NCI-H345 treated with DMSO at 0.1 percent for 48 hours (cell line): ENCODE measurements around the gene MLX.
"Not testable (repeated sequence)": the region's sequence is repeated elsewhere in the genome, so short reads cannot be mapped to it uniquely, and the experiment has no call there.

Experiments
- DNase-seq: peaks from one replicate; lab custom pipeline; 2025; ENCODE audit not compliant: unreplicated experiment; lab: John Stamatoyannopoulos, UW

MLX gene

GRCh38 chr17:42578282-42578869, 11.5 kb downstream of the MLX start:
- peak; percentile 58 for DNase-seq

DNA sequence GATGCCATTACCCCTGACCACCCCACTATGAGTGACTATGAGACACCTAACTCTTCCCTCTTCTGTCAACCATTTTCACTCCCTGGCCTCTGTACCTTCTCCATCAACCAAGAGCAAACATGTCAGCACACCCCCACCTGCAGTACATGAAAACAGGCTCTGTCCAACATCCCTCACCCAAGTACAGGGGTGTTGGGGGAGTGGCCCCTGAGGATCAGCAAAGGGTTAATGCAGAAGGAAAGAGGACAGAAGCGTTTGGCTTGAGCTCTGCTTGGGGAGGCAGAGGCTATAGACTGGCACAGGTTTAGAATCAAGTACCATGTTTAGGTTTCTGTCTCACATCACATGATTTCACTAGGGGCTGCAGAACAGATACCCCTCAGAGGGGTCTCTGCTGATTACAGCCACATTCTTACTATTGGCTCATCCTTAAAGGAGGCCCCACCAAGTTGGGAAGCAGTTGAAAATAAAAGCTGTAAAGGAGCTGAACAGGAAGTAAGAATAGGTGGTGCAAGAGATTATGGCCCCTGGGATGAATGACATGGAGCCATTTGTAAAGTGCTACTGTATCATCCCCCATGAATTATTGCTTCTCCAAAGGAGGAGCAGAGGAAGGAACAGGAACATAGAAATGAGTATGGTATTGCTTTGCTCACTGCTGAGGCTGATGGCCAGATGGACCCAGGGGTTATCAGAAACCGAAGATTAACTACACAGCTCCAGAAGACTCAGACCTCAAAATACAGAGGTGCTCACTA, 13.1 kb downstream of the MLX start:
- DNase-seq = no peak

GRCh38 chr17:42581744-42582270, 14.9 kb downstream of the MLX start:
- DNase-seq = no peak

DNA sequence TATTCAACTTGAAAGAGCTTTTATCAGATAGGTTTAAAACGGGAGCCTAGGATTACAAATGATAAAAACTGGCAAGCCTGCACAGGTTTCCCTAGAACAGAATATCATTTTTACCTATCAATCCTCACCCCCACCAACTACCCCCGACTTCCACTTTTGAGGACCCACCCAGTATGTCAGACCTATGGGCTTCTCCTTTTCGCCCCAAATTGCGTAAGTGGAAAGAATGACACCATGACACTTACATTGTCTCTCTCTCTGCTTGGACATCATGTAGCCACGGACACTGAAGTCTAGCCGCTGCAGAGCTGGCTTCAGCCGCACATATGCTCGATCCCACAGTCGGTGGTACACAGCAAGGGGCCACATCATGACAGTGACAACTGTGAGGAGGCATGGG, 18.0 kb downstream of the MLX start:
- DNase-seq = no peak

DNA sequence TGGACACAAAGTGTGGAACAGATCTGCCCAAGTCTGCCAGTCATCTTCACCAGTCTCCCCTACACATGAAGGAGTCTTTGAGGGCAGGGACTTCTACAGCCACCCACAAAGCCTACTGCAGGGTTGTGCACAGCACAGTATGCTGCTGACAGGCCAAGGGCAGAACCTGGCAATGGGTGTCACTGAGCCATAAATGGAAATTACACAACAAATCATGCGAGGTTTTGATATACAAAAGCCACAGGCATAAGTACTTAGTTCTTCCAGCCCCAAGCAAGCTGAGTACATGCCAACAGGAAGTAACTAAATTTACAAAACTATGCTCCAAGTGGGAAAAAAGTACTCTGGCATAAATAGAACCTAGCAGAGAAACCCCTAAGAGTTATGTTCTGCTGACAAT, 18.5 kb downstream of the MLX start:
- no peak for DNase-seq

DNA sequence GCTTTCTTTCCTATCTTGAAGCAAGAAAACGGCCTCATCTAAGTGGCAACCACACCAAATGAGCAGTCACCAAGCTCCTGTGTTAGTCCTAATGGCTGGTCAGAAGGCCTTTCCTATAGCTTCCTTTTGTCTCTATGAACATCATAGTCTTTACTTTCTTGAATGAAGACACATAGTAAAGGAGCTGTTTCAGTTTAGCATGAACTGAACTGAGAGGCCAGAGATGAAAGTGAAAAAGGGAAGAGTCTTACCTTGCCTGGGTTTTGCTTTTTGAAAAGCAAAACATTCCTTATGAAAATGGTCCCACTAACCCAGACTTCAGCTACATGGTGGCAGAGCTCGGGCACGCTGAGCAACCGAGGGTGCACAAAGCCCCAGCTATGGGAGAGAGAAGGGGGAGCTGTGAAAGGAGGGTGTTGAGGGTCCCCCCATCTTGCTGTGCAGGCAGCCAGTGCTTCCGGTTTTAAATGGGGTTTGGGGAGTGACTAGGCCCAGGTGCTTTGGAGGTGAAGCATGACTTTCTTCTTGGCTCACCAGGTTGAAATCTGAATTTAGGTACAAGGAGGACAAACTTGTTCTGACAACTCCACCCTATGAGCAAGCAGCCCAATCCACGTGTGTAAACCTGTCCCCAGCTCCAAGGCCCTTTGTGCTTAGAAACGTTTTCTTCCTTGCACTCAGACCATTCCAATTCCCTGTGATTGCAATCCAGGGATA, 19.8 kb downstream of the MLX start:
- no peak for DNase-seq

DNA sequence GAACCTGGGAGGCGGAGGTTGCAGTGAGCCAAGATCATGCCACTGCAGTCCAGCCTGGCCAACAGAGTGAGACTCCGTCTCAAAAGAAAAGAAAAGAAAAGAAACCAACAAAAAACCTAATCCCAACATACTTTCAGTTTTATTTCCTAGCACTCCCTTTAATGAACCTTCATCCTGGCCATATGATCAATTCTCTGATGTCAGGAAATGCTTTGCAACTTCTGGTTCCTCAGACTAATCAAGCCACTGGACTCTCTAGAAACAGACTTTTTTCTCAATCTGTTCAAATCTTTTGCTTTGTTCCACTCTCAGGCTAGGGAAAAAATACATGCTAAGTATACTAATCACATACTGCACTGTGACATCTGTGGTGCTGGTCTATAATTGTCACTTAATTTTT, 24.0 kb downstream of the MLX start:
- DNase-seq = no peak

- DNase-seq = no peak
These were observed 24.5 kb downstream of the MLX start for GRCh38 chr17:42591411-42591810.

- DNase-seq = no peak
These were observed 29.5 kb downstream of the MLX start for GRCh38 chr17:42596386-42596785.

GRCh38 chr17:42598905-42599304, 32.0 kb downstream of the MLX start:
- DNase-seq = no peak

GRCh38 chr17:42603318-42603717, 36.4 kb downstream of the MLX start:
- DNase-seq = no peak

- DNase-seq = no peak
These were observed 40.9 kb downstream of the MLX start for GRCh38 chr17:42607769-42608168.

GRCh38 chr17:42608305-42609181, 41.6 kb downstream of the MLX start:
- DNase-seq = no peak

GRCh38 chr17:42609182-42609813, 42.4 kb downstream of the MLX start, which contains the start of the genes RETREG3 and TUBG1:
Gene RETREG3 (minus strand): TSS chr17:42609374. CDS start chr17:42609324, 50 bp downstream.
Gene TUBG1 (plus strand): TSS chr17:42609683. CDS start chr17:42609738, 55 bp downstream.
- peak; percentile 98 for DNase-seq

DNA sequence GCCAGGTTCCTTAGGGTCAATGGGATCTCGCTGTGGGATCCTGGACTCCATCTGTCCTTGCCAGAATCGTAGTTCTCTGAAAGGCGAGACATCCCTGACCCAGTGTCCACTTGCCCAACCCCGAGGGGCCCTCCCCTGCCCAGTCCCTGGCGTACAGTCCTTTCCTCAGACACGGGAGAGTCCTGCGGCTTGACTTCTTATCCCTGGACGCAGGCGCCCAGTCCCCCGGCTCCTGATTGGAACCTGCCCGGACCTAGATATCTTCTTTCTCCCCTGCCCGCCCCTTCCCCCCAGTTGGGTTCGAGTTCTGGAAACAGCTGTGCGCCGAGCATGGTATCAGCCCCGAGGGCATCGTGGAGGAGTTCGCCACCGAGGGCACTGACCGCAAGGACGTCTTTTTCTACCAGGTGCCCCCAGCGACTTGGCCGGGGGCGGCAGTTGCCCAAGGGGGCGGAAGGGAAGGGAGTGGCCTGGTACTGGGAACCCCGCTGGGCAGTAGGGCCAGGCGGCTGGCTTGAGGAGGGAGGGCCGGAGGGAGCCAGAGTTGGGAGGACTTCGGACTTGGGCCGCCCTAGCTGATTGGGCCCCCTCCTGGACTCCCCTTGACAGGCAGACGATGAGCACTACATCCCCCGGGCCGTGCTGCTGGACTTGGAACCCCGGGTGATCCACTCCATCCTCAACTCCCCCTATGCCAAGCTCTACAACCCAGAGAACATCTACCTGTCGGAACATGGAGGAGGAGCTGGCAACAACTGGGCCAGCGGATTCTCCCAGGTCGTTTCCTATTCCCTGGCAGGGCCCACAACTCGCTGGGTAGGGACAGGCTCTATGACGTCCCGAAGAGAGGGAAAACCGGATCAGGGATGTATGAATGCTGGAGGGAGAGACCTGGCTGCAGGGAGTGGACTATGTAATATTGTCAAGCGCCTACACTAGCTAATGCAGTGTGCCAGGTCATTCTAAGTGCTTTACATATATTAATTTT, 43.2 kb downstream of the MLX start:
- not testable (repeated sequence) for DNase-seq

DNA sequence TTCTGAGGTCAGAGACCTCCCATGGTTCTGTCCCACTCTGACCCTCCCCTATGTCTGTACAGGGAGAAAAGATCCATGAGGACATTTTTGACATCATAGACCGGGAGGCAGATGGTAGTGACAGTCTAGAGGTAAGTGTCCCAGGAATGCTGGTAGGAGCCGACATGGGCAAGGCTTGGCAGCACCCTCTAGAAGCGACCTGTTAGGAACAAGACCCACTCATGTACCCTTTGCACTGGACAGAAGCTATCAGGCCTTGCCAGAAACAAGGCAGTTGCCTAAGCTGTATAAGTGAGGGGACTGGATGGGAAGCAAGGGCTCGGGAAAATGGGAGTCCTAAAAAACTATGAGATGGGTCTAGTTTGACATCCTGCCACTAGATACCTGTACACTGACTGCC, 45.1 kb downstream of the MLX start:
- no peak for DNase-seq

GRCh38 chr17:42613699-42614295, 46.9 kb downstream of the MLX start:
- DNase-seq = no peak

- no peak for DNase-seq
These were observed 51.1 kb downstream of the MLX start for GRCh38 chr17:42617956-42618431.
